ENCODE data around the gene ADORA1.

DNA sequence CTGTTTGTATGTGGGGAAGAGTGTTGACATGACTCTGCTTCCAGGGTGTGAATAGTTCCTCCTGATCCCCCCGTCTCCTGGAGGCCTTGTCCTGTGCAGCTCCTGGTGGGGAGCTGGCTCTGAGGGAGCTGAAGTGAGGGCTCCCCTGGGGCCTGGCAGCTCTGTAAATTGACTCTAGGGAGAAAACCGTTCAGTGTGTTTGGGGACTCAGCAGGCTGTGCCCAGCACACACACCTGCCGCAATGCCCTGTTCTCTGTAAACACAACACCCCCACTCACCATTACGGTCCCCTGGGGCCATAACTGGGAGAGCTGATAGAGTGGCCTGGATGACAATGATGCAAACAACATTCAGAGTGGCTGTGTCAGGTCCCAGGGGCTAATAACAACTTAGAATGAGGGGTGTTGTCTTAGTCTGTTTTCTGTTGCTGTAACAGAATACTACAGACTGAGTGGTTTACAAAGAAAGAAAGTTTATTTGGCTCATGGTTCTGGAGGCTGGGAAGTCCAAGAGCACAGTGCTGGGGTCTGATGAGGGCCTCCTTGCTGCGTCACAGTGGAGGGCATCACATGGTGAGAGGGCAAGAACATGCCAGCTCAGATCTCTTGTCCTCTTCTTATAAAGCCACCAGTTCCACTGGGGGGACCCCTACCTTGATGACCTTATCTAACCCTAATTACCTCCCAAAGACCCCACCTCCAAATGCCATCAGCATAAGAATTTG, 15.3 kb downstream of the ADORA1 start:
- TF ChIP-seq, protein P1, sequence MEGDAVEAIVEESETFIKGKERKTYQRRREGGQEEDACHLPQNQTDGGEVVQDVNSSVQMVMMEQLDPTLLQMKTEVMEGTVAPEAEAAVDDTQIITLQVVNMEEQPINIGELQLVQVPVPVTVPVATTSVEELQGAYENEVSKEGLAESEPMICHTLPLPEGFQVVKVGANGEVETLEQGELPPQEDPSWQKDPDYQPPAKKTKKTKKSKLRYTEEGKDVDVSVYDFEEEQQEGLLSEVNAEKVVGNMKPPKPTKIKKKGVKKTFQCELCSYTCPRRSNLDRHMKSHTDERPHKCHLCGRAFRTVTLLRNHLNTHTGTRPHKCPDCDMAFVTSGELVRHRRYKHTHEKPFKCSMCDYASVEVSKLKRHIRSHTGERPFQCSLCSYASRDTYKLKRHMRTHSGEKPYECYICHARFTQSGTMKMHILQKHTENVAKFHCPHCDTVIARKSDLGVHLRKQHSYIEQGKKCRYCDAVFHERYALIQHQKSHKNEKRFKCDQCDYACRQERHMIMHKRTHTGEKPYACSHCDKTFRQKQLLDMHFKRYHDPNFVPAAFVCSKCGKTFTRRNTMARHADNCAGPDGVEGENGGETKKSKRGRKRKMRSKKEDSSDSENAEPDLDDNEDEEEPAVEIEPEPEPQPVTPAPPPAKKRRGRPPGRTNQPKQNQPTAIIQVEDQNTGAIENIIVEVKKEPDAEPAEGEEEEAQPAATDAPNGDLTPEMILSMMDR (conservative IDR thresholded peaks at IDR 0.05; ENCODE audit: low read length) = no peak
- no peak for TF ChIP-seq EZH2phosphoT487 (IDR thresholded peaks at IDR 0.05; ENCODE audit: borderline replicate concordance, low read depth, low read length)
